Activated CD4-positive, CD25-positive, alpha-beta regulatory T cell treated with anti-CD3 and anti-CD28 coated beads, Interleukin-2, amount 50 U/mL, for 72 hours (primary cell): ENCODE data around the gene LMO7.

Experiments
- DNase-seq: peaks from one replicate; pipeline ENCODE4 v3.0.0; 2021

The LMO7 gene

GRCh38 chr13:75635828-75636435 is at the start of gene LMO7:
LMO7 (plus strand) TSS chr13:75636330; CDS start chr13:75636658, 328 bp downstream.
- peak; percentile 52 for DNase-seq

- no peak for DNase-seq
Observed at GRCh38 chr13:75587679-75588078, 48.5 kb upstream of the LMO7 start.

DNA sequence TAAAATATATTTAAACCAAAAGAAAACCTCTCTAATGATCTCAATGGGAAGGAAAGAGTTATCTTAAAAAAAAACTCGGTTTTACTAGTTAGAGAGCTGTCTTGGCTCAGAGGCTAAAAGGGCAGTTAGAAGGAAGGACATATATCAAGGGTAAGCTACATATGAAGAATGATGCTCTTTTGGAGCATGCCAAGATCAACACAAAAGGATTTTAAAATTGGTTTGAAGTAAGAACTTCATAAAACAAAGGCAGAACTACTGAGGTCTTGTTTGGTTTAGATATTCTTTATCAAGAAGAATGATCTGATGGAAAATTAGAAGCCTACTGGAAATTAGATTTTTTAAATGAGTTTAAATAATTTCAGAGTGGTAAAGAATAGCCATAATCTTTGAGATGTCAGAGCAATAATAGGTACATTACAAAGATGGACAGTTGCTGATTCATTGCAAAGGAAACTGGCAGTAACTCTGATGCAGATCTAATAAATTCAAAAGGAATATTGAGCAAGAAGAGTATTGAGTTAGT is 39.4 kb upstream of the LMO7 start:
- DNase-seq = no peak

GRCh38 chr13:75600371-75600770 is 35.8 kb upstream of the LMO7 start:
- no peak for DNase-seq

GRCh38 chr13:75603038-75603437 is 33.1 kb upstream of the LMO7 start:
- DNase-seq = no peak

- DNase-seq = no peak
Observed at GRCh38 chr13:75607447-75607846, 28.7 kb upstream of the LMO7 start.

DNA sequence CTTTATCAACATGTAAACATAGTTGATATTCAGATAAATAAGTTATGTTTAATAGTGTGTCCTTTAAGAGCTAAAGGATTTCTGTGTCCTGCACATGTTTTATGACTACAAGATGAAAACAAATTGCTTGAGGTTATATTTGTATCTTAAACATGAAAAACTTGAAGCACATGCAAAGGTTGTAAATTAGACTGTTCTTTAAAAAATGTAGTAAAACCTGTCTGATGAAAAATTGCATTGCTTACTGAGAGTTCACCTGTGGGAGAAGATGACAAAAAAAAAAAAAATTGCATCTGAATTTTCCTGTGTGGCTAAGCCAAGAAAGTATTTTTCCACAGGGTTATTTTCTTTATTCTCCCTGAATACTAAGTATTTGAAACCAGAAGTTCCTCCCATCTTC is 25.7 kb upstream of the LMO7 start:
- no peak for DNase-seq

DNA sequence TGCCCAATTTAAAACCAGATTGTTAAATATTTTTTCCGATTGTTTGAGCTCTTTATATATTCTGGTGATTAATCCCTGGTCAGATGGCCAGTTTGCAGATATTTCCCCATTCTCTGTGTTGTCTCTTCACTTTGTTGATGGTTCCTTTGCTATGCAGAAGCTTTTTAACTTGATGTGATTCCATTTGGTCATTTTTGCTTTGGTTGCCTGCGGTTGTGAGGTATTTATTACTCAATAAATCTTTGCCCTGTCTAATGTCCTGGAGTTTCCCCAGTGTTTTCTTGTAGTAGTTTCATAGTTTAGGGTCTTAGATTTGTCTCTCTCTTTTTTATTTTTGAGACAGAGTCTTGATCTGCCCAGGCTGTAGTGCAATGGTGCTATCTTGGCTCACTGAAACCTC is 23.8 kb upstream of the LMO7 start:
- DNase-seq = no peak

DNA sequence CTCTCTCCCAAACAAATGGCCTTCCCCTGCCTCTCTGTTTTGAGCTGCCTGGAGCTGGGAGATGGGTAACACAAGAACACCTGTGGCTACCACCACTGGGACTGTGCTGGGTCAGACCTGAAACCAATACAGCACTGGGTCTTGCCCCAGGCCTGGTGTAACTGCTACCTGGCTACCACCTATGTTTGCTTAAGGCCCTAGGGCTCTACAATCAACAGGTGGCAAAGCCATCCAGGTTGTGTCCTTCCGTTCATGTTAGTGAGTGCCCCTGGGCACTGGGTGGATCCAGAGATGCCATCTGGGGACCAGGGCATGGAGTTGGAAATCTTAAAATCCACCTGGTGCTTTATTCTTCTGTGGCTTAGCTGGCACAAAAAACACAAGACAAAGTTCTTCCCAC is 18.9 kb upstream of the LMO7 start:
- DNase-seq = no peak

GRCh38 chr13:75618308-75618707 is 17.8 kb upstream of the LMO7 start:
- no peak for DNase-seq

- DNase-seq = no peak
Observed at GRCh38 chr13:75620020-75620419, 16.1 kb upstream of the LMO7 start.

- no peak for DNase-seq
Observed at GRCh38 chr13:75621147-75621546, 15.0 kb upstream of the LMO7 start.

DNA sequence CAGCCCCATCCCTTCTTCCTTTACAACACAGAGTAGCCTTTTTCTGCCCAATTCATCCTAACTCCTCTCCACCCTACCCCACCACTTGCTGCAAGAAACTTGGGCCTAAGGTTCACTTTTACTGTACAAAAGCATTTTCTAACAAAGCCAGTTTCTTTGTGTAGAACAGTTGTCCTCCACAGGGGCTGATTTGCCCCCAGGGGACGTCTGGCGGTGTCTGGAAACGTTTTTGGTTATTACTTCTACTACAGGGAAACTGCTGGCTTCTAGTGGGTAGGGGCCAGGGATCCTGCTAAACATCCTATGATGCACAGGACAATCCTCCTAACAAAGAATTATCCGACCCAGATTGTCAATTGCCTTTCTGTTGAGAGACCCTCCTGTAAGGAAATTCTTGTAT is 7.3 kb upstream of the LMO7 start:
- no peak for DNase-seq

DNA sequence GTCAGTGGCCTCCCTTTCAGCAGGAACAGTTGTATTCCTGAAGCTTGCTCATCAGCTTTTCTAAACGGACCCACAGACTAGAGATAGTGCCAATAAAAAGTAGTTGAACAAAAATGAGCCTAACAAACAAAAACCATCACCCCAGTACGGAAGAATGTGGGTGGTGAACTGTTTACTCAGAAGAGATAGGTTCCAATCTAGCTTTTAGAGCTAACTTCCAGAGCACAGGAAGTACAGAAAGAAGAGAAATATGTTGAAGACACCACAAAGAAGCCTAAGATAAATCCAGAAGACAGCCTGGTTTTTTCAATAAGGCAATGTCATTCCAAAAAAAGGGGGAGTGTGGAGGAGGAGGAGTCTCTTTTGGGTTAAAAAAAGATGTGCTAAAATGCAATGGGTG is 2.8 kb upstream of the LMO7 start:
- no peak for DNase-seq

GRCh38 chr13:75635101-75635827 is 866 bp upstream of the LMO7 start:
- no peak for DNase-seq

DNA sequence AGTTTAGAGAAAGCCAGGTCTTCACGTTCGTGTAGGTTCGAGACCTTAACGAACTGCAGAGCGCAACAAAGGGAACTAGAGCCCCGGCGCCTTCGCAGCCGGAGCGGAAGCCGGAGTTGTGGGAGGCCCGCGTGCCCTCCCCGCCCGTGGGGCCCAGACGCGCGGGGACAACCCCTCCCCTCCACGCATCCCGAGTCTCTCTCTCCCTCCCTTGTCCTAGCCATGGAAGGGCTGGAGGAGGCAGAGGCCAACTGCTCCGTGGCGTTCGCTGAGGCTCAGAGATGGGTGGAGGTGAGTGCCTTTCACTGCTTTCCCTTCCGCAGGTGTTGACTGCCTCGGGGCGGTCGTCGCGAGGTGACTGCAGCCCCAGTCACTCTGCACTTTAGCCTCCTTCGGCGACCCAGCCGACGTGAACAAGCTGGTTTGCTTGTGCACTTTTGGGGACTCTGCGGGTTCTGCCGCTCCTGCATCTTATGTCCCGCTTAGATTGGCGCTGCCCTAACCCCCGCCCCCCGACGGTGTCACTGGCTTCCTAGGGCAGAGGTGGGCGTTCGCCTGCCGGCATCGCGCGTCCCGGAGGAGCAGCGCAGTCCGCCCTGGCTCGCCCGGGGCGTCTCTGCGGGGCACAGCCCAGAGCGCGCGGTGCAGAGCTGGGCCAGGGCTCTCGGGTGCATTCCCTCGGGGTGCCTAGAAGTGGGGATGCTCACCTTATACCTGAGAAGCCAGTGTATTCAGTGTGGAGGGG is 478 bp downstream of the LMO7 start:
- DNase-seq = peak; percentile 50

GRCh38 chr13:75637181-75637750 is 1.1 kb downstream of the LMO7 start:
- DNase-seq = no peak

DNA sequence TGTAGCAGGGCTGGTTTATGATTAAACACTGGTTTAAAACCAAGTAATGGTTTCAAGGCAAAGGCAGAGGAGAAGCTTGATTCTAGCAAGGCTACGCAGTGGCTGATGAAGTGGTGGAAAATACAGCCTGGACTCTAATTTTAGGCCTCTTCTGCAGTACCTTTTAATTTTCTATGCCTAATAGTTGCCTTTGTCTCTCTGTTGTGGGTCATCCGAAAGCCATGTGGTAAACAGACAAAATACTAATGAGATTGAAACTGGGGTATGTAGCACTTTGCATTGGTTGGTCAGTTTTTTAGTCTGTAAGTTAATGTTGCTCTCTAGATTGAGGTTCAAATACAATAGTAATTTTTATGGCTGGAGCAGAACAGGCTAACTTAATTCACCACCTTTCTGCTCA is 3.3 kb downstream of the LMO7 start:
- no peak for DNase-seq

GRCh38 chr13:75641026-75641425 is 4.9 kb downstream of the LMO7 start:
- DNase-seq = no peak

- no peak for DNase-seq
Observed at GRCh38 chr13:75643182-75643581, 7.1 kb downstream of the LMO7 start.

DNA sequence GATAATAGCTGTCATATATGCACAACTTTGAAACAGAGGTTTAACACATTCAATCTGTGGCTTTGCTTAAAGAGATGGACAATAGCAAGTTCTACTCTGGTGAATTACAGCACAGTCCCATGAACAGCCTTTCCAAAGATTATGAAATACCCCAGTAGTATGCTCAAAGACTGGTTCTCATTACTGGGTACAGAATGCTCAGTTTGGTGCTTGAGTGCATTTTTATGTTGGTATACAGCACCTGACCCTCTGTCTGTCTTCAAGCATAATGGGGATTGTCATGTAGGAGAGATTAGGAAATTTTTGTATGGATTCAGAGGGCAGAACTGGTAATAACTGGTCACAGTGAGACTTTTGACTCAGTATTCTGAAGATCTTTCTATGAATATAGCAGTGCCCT is 7.6 kb downstream of the LMO7 start:
- no peak for DNase-seq

- no peak for DNase-seq
Observed at GRCh38 chr13:75645141-75645540, 9.0 kb downstream of the LMO7 start.

- no peak for DNase-seq
Observed at GRCh38 chr13:75647126-75647784, 11.1 kb downstream of the LMO7 start.
